Measurements from ENCODE around the gene ATL1.

- TF ChIP-seq SUZ12 (IDR thresholded peaks at IDR 0.05), result no peak
- no peak for TF ChIP-seq FOXA1 (IDR thresholded peaks at IDR 0.05)
- no peak for TF ChIP-seq TARDBP (IDR thresholded peaks at IDR 0.05)
- TF ChIP-seq ELF4 (IDR thresholded peaks at IDR 0.05), result no peak
- TF ChIP-seq SP1 (IDR thresholded peaks at IDR 0.05), result no peak
- TF ChIP-seq HDGF (IDR thresholded peaks at IDR 0.05; ENCODE audit: borderline replicate concordance), result no peak
- no peak for TF ChIP-seq ARNT (IDR thresholded peaks at IDR 0.05)
- TF ChIP-seq L3MBTL2 (conservative IDR thresholded peaks at IDR 0.05), result no peak
Measured at GRCh38 chr14:50562841-50563240, 2.9 kb downstream of the ATL1 start.

All from HEK293T (cell line).